Ovary (tissue), 3 donors: ENCODE results near the gene HDAC11.

ENCODE experiments used
- POLR2A ChIP-seq: fragments of 450-650 bp; IDR thresholded peaks from one replicate; pipeline ENCODE4 v1.6.1; 2017; ENCODE audit warnings: antibody characterized with exemption, mild to moderate bottlenecking, moderate library complexity
- TF ChIP-seq, protein P1 (sequence below), 3 donors: fragments of 450-650 bp in 2 of 3; fragments of 200-600 bp in 1 of 3; IDR thresholded peaks; one replicate each; pipeline versions ENCODE4 v1.5.1 to v1.8.0; 2016 to 2022; ENCODE audit warnings: antibody characterized with exemption in 3 of 3, mild to moderate bottlenecking in 1 of 3
- donor health status: DM: no; HTN: no; CAD: no.

DNA sequence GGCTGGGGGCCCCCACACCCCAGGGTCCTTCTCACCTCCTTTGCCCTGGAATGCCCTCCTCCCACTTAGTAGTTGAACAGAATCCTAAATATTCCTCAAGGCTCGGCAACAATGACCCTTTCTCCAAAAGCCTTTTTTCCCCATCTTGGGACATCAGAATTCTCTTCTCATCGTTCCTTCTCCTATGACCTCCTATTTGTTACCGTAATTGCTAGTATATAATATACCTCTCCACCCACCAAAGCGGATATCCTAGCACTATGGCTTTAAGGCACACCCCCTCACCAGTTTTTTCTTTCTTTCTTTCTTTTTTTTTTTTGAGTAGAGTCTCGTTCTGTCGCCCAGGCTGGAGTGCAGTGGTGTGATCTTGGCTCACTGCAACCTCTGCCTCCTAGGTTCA lies 16.8 kb downstream of the HDAC11 start:
- TF ChIP-seq, protein P1, sequence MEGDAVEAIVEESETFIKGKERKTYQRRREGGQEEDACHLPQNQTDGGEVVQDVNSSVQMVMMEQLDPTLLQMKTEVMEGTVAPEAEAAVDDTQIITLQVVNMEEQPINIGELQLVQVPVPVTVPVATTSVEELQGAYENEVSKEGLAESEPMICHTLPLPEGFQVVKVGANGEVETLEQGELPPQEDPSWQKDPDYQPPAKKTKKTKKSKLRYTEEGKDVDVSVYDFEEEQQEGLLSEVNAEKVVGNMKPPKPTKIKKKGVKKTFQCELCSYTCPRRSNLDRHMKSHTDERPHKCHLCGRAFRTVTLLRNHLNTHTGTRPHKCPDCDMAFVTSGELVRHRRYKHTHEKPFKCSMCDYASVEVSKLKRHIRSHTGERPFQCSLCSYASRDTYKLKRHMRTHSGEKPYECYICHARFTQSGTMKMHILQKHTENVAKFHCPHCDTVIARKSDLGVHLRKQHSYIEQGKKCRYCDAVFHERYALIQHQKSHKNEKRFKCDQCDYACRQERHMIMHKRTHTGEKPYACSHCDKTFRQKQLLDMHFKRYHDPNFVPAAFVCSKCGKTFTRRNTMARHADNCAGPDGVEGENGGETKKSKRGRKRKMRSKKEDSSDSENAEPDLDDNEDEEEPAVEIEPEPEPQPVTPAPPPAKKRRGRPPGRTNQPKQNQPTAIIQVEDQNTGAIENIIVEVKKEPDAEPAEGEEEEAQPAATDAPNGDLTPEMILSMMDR (IDR thresholded peaks at IDR 0.05) = no peak
- no peak for TF ChIP-seq POLR2A
